DMS79 treated with DMSO at 0.1 percent for 48 hours (cell line): Measurements from ENCODE around the gene SCN4B.

Source experiments
- DNase-seq: peaks from one replicate; lab custom pipeline; 2025; lab: John Stamatoyannopoulos, UW

The SCN4B gene

GRCh38 chr11:118152020-118152551, 537 bp downstream of the SCN4B start:
- DNase-seq, result peak; percentile 50

GRCh38 chr11:118151431-118151830, 1.2 kb downstream of the SCN4B start:
- no peak for DNase-seq

- no peak for DNase-seq
Measured at GRCh38 chr11:118149493-118149892, 3.1 kb downstream of the SCN4B start.

- DNase-seq, result peak; percentile 10
Measured at GRCh38 chr11:118148856-118149255, 3.8 kb downstream of the SCN4B start.

- DNase-seq, result no peak
Measured at GRCh38 chr11:118148240-118148639, 4.4 kb downstream of the SCN4B start.

GRCh38 chr11:118147502-118147901, 5.1 kb downstream of the SCN4B start:
- DNase-seq, result no peak

GRCh38 chr11:118146554-118146953, 6.1 kb downstream of the SCN4B start:
- no peak for DNase-seq

- peak; percentile 93 for DNase-seq
Measured at GRCh38 chr11:118145285-118146227, 7.1 kb downstream of the SCN4B start.

- no peak for DNase-seq
Measured at GRCh38 chr11:118144301-118145268, 8.0 kb downstream of the SCN4B start.

GRCh38 chr11:118143661-118144185, 8.9 kb downstream of the SCN4B start:
- DNase-seq, result no peak

- no peak for DNase-seq
Measured at GRCh38 chr11:118142809-118143208, 9.8 kb downstream of the SCN4B start.

- DNase-seq, result no peak
Measured at GRCh38 chr11:118142081-118142480, 10.5 kb downstream of the SCN4B start.

GRCh38 chr11:118139578-118139977, 13.0 kb downstream of the SCN4B start:
- no peak for DNase-seq

GRCh38 chr11:118138839-118139420, 13.7 kb downstream of the SCN4B start:
- DNase-seq, result no peak

GRCh38 chr11:118136801-118137200, 15.8 kb downstream of the SCN4B start:
- DNase-seq, result no peak

- no peak for DNase-seq
Measured at GRCh38 chr11:118136341-118136740, 16.3 kb downstream of the SCN4B start.

- DNase-seq, result no peak
Measured at GRCh38 chr11:118135796-118136165, 16.8 kb downstream of the SCN4B start.

GRCh38 chr11:118135051-118135795, 17.4 kb downstream of the SCN4B start:
- no peak for DNase-seq

- no peak for DNase-seq
Measured at GRCh38 chr11:118133816-118134215, 18.8 kb downstream of the SCN4B start.

- no peak for DNase-seq
Measured at GRCh38 chr11:118132385-118133151, 20.1 kb downstream of the SCN4B start.
